T-helper 1 cell treated with Interleukin-12 subunit alpha and Interleukin-12 subunit beta and Interleukin-4 antibody, amounts not matched to agents 30 ng/mL and 1 ng/mL, for 36 hours (primary cell): ENCODE results near the gene SOX8. TPM values are rescaled to one million over a fixed set of nuclear protein-coding genes. Genes with fewer than 3 reads are reported as not detected.
"Not testable (repeated sequence)": the region's sequence is repeated elsewhere in the genome, so short reads cannot be mapped to it uniquely, and the experiment has no call there.

Experiments
- intact Hi-C: fragments of 100-400 bp; cut with micrococcal nuclease; formaldehyde crosslinking; loops from one replicate; pipeline ENCODE4 v1.15.1; 2024
- total RNA-seq: library from RNA; stranded (reverse); gene quantifications from 2 replicates; pipeline ENCODE4 v1.2.3, GENCODE V29; 2022

SOX8 gene
- total RNA-seq: 0.17 TPM in 1 of 2 replicates, not detected in the other

DNA sequence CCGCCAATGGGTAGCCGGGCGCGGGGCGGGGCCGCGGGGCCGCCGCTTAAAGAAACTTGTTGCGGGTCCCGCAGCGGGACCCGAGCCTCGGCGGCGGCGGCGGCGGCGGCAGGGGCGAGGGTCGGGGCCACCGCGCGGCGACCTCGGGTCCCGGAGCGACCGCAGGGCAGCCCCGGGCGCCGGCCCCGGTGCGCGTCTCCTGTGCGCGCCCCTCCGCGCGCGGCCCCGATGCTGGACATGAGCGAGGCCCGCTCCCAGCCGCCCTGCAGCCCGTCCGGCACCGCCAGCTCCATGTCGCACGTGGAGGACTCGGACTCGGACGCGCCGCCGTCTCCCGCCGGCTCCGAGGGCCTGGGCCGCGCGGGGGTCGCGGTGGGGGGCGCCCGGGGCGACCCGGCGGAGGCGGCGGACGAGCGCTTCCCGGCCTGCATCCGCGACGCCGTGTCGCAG is at the start of gene SOX8:
Gene SOX8 (plus strand): TSS at position 76 of the 450 bp plus-strand sequence. CDS start 153 bp downstream, at position 229.
- intact Hi-C loops: no loop called here

DNA sequence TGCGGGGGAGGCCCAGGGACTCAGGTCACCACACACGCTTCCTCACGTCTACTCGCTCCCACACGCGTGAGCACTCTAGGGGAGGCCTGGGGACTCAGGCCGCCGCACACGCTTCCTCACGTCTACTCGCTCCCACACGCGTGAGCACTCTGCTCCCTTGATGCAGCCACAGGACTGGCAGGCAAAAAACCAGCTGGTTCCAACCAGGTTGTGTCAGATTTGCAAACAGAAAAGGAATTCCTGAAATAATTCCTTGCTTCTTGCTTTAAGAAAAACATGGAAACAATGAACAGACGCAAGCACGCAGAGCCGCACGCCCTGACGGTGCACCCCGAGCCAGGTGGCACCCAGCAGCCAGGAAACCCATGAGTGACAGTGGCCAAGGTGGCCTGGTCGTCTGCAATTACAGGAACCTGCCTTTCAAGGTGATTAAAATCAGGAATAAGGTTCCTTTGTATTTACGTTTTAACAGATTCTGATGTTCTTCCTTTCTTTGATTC is 48.7 kb upstream of the SOX8 start:
- intact Hi-C loops: no loop called here

GRCh38 chr16:933581-933980 is 48.0 kb upstream of the SOX8 start:
- intact Hi-C loops: no loop called here

DNA sequence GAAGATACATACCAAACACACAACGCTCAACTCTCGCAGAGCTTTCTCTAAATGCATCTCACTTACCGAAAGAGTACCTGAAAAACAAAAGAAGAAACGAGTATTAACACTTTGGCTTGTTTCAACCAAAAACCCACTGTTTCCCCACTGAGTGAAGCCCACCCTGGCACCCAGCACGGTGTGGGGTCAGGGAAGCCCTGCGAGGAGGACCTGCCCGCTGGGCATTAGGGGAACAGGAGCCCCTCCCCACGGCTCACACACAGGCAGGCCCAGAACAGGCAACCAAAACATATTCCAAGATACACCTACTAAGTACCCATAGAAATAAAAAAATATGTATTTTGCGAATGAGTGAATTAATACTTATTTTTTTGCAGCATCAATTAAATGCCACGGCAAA is 47.4 kb upstream of the SOX8 start:
- intact Hi-C loops: no loop called here

GRCh38 chr16:935684-936083 is 45.9 kb upstream of the SOX8 start:
- intact Hi-C loops: no loop called here

DNA sequence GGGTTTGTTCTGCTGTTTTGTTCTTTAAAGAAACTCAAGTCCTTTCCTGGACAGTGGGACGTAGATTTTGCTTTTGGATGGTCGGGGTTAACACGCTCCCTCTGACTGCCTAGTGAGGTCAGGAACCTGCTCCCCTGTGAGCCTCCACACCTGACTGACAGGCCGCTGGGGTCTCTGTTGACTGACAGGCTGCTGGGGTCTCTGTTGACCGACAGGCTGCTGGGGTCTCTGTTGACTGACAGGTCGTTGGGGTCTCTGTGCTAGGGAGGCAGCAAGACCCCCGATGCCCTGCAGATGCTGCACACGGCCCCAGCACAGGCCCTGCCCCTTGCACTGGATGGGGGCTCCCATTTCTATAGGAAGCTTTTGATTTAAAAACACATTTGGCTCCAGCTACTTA is 44.3 kb upstream of the SOX8 start:
- intact Hi-C loops: no loop called here

- intact Hi-C loops: no loop called here
Measured at GRCh38 chr16:937723-938122, 43.8 kb upstream of the SOX8 start.

- intact Hi-C loops: no loop called here
Measured at GRCh38 chr16:938136-938535, 43.4 kb upstream of the SOX8 start.

- intact Hi-C loops: no loop called here
Measured at GRCh38 chr16:938752-939151, 42.8 kb upstream of the SOX8 start.

- intact Hi-C loops: no loop called here
Measured at GRCh38 chr16:939311-939710, 42.3 kb upstream of the SOX8 start.

GRCh38 chr16:939941-940340 is 41.6 kb upstream of the SOX8 start:
- intact Hi-C loops: no loop called here

GRCh38 chr16:942436-943060 is 39.0 kb upstream of the SOX8 start:
- intact Hi-C loops: no loop called here

- intact Hi-C loops: no loop called here
Measured at GRCh38 chr16:943971-944370, 37.6 kb upstream of the SOX8 start.

DNA sequence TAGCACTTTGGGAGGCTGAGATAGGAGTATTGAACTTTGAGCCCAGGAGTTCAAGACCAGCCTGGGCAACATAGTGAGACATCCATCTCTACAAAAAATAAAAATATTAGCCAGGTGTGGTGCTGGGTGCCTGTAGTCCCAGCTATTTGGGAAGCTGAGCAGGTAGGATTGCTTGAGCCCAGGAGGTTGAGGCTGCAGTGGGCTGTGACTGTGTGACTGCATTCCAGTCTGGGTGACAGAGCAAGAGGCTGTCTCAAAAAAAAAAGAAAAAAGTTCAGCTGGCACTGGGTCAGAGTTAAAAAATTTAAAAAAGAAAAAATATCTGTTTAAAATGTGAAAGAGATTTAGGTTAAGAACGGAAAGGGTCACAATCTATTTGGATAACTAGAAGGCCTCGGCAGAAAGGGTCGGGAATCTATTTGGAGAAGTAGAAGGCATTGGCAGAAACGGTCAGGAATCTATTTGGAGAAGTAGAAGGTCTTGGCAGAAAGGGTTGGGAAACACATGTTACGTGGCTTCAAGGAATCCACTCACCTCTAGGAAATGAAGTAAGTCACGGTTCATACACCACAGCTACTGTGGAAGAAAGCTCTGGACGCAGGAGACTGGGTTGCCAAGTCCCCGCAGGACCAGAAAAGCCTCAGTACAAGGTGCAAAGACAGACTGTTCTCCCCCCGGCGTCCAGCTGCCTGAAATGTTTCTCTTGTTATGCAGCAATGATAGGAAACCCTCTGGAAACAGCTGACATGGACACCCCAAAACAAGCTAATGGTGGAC is 36.1 kb upstream of the SOX8 start:
- intact Hi-C loops: no loop called here

DNA sequence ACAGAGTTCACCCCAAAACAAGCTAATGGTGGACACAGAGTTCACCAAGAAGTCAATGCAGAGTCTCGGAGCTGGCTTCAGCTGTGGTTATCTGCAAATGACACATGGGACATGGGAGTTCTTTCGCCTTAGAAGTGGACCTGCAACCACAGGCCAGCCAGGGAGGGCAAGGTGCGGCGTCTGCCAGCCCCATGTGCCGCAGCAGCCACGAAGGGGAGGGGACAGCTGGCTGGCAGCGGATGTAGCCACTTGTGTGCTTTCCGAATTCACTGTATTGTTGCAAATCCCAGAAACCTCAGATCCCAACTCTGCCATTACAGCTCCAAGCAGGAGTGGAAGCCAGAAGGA is 35.5 kb upstream of the SOX8 start:
- intact Hi-C loops: no loop called here

DNA sequence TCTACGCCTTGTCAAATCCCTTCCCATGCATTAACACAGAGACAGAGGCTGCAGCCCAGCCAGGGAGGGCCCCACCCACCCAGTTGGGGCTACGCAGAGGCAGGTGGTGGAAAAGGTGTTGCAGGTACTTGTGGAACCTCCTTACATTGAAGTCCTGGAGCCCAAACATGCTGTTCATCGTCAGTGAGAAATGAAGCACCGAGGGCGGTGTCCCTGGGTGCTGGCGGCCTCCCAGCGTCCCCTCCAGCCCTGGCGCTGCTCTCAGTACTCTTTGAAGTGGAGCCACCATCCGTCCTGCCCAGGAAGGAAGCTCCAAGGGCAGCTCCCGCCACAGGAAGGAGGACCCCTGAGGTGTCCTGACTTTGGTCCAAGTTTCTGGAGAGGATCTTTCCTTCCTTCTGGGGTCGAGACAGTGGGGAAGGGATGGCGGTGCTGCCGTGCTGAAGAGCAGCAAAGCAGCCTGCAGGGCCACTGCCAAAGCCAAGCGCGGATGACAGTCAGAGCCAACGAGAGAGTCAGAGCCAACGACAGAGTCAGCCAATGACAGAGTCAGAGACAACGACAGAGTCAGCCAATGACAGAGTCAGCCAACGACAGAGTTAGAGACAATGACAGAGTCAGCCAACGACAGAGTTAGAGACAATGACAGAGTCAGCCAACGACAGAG is 34.2 kb upstream of the SOX8 start:
- intact Hi-C loops: no loop called here

DNA sequence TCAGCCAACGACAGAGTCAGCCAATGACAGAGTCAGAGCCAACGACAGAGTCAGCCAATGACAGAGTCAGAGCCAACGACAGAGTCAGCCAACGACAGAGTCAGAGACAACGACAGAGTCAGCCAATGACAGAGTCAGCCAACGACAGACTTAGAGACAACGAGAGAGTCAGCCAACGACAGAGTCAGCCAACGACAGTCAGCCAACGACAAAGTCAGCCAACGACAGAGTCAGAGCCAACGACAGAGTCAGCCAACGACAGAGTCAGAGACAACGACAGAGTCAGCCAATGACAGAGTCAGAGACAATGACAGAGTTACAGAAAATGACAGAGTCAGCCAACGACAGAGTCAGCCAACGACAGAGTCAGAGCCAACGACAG is 33.7 kb upstream of the SOX8 start:
- intact Hi-C loops: not testable (repeated sequence)

- intact Hi-C loops: not testable (repeated sequence)
Measured at GRCh38 chr16:948767-949166, 32.8 kb upstream of the SOX8 start.

DNA sequence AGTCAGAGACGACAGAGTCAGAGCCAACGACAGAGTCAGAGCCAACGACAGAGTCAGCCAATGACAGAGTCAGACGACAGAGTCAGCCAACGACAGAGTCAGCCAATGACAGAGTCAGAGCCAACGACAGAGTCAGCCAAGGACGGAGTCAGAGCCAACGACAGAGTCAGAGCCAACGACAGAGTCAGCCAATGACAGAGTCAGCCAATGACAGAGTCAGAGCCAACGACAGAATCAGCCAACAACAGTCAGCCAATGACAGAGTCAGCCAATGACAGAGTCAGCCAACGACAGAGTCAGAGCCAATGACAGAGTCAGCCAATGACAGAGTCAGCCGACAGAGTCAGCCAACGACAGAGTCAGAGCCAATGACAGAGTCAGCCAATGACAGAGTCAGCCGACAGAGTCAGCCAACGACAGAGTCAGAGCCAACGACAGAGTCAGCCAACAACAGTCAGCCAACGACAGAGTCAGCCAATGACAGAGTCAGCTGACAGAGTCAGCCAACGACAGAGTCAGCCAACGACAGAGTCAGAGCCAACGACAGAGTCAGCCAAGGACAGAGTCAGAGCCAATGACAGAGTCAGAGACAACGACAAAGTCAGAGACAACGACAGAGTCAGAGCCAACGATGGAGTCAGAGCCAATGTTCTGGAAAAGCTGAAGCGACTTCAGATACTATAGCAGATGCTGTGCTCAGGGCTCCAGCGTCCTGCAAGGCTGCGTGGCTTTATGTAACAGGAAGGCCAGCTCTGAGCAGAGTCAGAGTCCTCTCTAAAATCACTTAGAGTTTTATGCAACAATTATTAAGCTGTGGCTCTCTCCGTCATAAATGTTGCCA is 30.6 kb upstream of the SOX8 start:
- intact Hi-C loops: not testable (repeated sequence)

- intact Hi-C loops: no loop called here
Measured at GRCh38 chr16:951660-952301, 29.8 kb upstream of the SOX8 start.

GRCh38 chr16:952321-952720 is 29.2 kb upstream of the SOX8 start:
- intact Hi-C loops: no loop called here
